Measurements from ENCODE around the gene RNF8. TPM values are rescaled to one million over a fixed set of nuclear protein-coding genes. Genes with fewer than 3 reads are reported as not detected.
A peak's percentile ranks its signal among the peaks of the same experiment; 100 is the strongest.
"Not testable (repeated sequence)": the region's sequence is repeated elsewhere in the genome, so short reads cannot be mapped to it uniquely, and the experiment has no call there.

The RNF8 gene
- total and polyA plus RNA-seq, 11 donors: 10.3 to 20.6 (median 15.9) TPM

DNA sequence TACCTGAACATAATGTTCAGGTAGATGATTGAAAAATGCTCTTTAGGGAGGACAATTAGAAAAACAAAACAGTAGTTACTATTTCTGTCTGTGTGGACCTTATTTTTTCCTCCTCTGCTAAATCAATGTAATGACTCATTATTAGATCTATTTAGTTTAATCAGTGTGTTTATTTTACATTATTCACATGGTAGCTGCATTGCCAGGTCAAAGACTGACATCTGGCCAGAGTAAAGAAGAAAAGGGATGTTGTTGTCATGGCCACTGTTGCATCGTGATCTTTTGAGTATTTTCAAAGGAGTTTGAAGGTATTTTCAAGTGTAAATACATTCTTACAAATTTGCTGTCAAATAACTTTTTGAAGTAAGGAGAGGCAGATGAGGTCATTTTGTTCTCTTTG lies 85.1 kb downstream of the RNF8 start:
- ATAC-seq: no peak
- Histone ChIP-seq H3K9me3 (no peaks in the 10 kb centered on the region), H3K4me3 (no peak overlapping the region), H3K27me3 (no peaks in the 10 kb centered on the region), H3K36me3 (peaks cover 0 to 65% (median 46%) of the 10 kb centered on the region in 9 donors), H3K4me1 (peaks cover 0 to 67% (median 38%) of the 10 kb centered on the region in 12 donors), H3K27ac (no peak overlapping the region)
- 63 to 89% (median 73%) methylated on average over 1 of the region's 1 CpG for WGBS, 4 donors
- intact Hi-C loops (cut with DNase I): no loop called here
- TF ChIP-seq POLR2A (IDR thresholded peaks at IDR 0.05) (no peak), CTCF (IDR thresholded peaks at IDR 0.05) (no peak)
- no peak for DNase-seq

DNA sequence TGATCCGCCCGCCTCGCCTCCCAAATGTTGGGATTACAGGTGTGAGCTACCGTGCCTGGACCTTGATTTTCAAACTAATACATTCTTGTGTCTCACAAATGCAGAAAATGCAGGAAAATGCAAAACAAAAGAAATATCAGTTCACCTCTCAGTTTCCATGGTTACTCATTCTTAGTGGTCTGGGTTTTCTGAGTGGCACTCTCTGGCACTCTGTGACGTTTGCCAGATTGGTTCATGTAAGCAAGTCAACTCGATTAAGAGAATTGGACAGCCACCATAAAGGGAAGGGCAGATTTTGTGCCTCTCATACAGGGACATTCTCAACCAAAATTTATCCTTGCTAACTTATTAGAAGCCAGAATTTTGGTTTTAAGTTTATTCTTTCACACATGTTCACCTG lies 87.9 kb downstream of the RNF8 start:
- peaks cover 0 to 78% (median 61%) of the 10 kb centered on the region in 9 donors for H3K36me3 ChIP-seq
- H3K4me3 ChIP-seq: no peak overlapping the region
- DNase-seq: no peak
- intact Hi-C loops (cut with DNase I): no loop called here
- H3K27ac ChIP-seq: peak overlapping the region in 6 of 12 donors; percentile 18 to 79 (median 70)
- no peaks in the 10 kb centered on the region for H3K27me3 ChIP-seq
- peaks cover 0 to 57% (median 26%) of the 10 kb centered on the region in 12 donors for H3K4me1 ChIP-seq
- H3K9me3 ChIP-seq: no peaks in the 10 kb centered on the region
- ATAC-seq: no peak
- WGBS, 4 donors: 79 to 85% (median 80%) methylated on average over 6 of the region's 6 CpGs
- TF ChIP-seq CTCF (IDR thresholded peaks at IDR 0.05): no peak
- no peak for TF ChIP-seq POLR2A (IDR thresholded peaks at IDR 0.05)

GRCh38 chr6:37442416-37443215 lies 88.8 kb downstream of the RNF8 start:
- TF ChIP-seq CTCF (IDR thresholded peaks at IDR 0.05) (no peak), POLR2A (IDR thresholded peaks at IDR 0.05) (no peak)
- ATAC-seq (peak; percentile 92 to 96 (median 94)), DNase-seq (peak in 1 of 5 donors; percentile 47)
- Histone ChIP-seq H3K4me1 (peaks cover 0 to 57% (median 26%) of the 10 kb centered on the region in 12 donors), H3K27me3 (no peaks in the 10 kb centered on the region), H3K27ac (peak overlapping the region; percentile 31 to 79 (median 70)), H3K9me3 (no peaks in the 10 kb centered on the region), H3K36me3 (peaks cover 0 to 78% (median 63%) of the 10 kb centered on the region in 9 donors), H3K4me3 (peak overlapping the region in 10 of 12 donors; percentile 2 to 46 (median 32))
- intact Hi-C loops (cut with DNase I): no loop called here
- 26 to 48% (median 37%) methylated on average over 4 of the region's 4 CpGs for WGBS, 4 donors

DNA sequence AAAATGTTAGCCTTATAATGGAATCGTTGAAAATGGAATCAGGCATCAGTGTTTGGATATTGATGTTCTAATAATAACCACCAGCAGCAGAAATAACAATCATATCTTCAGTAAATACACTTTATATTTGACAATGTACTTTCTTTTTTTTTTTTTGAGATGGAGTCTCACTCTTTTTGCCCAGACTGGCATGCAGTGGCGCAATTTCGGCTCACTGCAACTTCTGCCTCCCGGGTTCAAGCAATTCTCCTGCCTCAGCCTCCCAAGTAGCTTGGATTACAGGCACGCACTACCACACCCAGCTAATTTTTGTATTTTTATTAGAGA lies 89.4 kb downstream of the RNF8 start:
- Histone ChIP-seq H3K27ac (peak overlapping the region in 11 of 12 donors; percentile 51 to 79 (median 69)), H3K36me3 (peaks cover 0 to 78% (median 63%) of the 10 kb centered on the region in 9 donors), H3K4me1 (peaks cover 0 to 53% (median 26%) of the 10 kb centered on the region in 12 donors), H3K4me3 (peak overlapping the region in 9 of 12 donors; percentile 16 to 46 (median 33))
- intact Hi-C loops (cut with DNase I); H3K9me3 ChIP-seq; H3K27me3 ChIP-seq; ATAC-seq; DNase-seq: not testable (repeated sequence)
- WGBS, 4 donors: 76 to 85% (median 81%) methylated on average over 5 of the region's 5 CpGs

Other genes starting within 250 kb of the RNF8 start
- 10 to 100 TPM in 6 of 9 donors, 1 to 10 TPM in 3; 7.0 to 81.8 (median 16.0) TPM for gene PIM1, start 183.8 kb upstream of the RNF8 start, total RNA-seq
- 10 to 100 TPM in 1 of 2 donors, 1 to 10 TPM in 1; 8.2 to 23.1 TPM for gene PIM1, start 183.8 kb upstream of the RNF8 start, polyA plus RNA-seq
- gene TBC1D22B, start 96.2 kb upstream of the RNF8 start, total RNA-seq: 10 to 100 TPM in 1 of 9 donors, 1 to 10 TPM in 8; 5.5 to 10.0 (median 7.3) TPM
- gene TBC1D22B, start 96.2 kb upstream of the RNF8 start, polyA plus RNA-seq: 10 to 100 TPM in 1 of 2 donors, 1 to 10 TPM in 1; 3.1 to 10.7 TPM
- 1 to 10 TPM in 2 of 9 donors, under 1 TPM in 4, not detected in 3; 0.23 to 2.1 (median 0.75) TPM for gene TMEM217, start 95.8 kb upstream of the RNF8 start, total RNA-seq
- under 1 TPM; 0.15 to 0.73 TPM for gene TMEM217, start 95.8 kb upstream of the RNF8 start, polyA plus RNA-seq
- gene CMTR1, start 79.2 kb downstream of the RNF8 start, total RNA-seq: 10 to 100 TPM; 23.1 to 40.7 (median 31.9) TPM
- 10 to 100 TPM; 16.3 to 19.2 TPM for gene CMTR1, start 79.2 kb downstream of the RNF8 start, polyA plus RNA-seq
- 10 to 100 TPM; 17.6 to 53.7 (median 25.2) TPM for gene CCDC167, start 145.9 kb downstream of the RNF8 start, total RNA-seq
- gene CCDC167, start 145.9 kb downstream of the RNF8 start, polyA plus RNA-seq: 10 to 100 TPM; 44.2 to 76.7 TPM

All from heart left ventricle (tissue), 16 donors.